HG02970 (cell line): Measurements from ENCODE around the gene TMEM25.
"Not testable (repeated sequence)": the region's sequence is repeated elsewhere in the genome, so short reads cannot be mapped to it uniquely, and the experiment has no call there.

Experiments used
- ATAC-seq: cut with Tn5 transposase; IDR thresholded peaks from one replicate; pipeline ENCODE4 v1.9.1; 2021; ENCODE audit warnings: mild to moderate bottlenecking, moderate library complexity, moderate number of reproducible peaks; ENCODE audit not compliant: unreplicated experiment, low FRiP score

Gene TMEM25

GRCh38 chr11:118574636-118575035 lies 43.6 kb downstream of the TMEM25 start:
- ATAC-seq: no peak

- ATAC-seq: not testable (repeated sequence)
Measured at GRCh38 chr11:118577995-118578394, 47.0 kb downstream of the TMEM25 start.

GRCh38 chr11:118581057-118581456 lies 50.1 kb downstream of the TMEM25 start:
- ATAC-seq: no peak
